Stimulated activated CD8-positive, alpha-beta memory T cell treated with anti-CD3 and anti-CD28 coated beads, Interleukin-2, amount 100 ng/mL, for 1 hour (primary cell): ENCODE data around the gene IP6K2.
A peak's percentile ranks its signal among the peaks of the same experiment; 100 is the strongest.

Experiments used
- DNase-seq, 2 donors: peaks; one replicate each; pipeline ENCODE4 v3.0.0-alpha.2; 2020; ENCODE audit warnings: low read depth in 2 of 2

IP6K2 gene

GRCh38 chr3:48664929-48665328, 52.1 kb downstream of the IP6K2 start:
- no peak for DNase-seq

GRCh38 chr3:48664313-48664644, 52.7 kb downstream of the IP6K2 start:
- DNase-seq: no peak

GRCh38 chr3:48663489-48664312, 53.3 kb downstream of the IP6K2 start:
- DNase-seq: peak; percentile 56 to 74

GRCh38 chr3:48662753-48663488, 54.1 kb downstream of the IP6K2 start, which contains the start of gene CELSR3:
TSS of gene CELSR3 (minus strand) at chr3:48662886. CDS start at chr3:48662634, 252 bp downstream.
- peak in 1 of 2 donors; percentile 26 for DNase-seq

DNA sequence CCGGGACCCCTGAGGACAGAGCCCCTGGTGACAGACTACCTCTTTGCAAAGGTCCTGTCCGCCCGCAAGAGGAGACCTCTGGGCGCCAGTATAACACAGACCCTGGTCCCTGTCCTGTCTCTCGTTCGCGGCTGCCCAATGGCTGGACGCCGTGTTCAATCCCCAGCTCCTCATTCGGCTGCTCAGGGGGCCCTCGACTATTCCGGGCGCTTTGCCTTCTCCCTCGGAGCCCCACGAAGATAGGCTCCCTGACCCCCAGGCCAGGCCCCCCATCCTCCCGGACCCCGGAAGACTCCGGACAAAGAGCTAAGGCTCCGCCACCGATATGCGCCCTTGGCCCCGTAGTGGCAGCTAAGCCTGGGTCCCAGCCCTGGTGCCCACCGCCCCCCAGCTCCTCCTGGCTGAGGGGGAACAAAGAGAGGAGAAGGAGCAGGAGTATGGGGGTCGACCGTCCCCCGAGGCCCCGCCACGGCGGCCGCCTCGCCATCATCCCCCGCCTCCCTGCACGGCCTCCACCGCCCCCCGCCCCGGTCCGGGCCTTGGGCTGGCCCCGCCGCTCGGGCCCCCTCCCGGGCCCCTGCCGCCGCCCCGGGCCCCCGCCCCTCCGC, 54.8 kb downstream of the IP6K2 start:
- DNase-seq: no peak

GRCh38 chr3:48661501-48662144, 55.4 kb downstream of the IP6K2 start:
- peak; percentile 55 to 57 for DNase-seq

GRCh38 chr3:48660800-48661400, 56.1 kb downstream of the IP6K2 start:
- no peak for DNase-seq

DNA sequence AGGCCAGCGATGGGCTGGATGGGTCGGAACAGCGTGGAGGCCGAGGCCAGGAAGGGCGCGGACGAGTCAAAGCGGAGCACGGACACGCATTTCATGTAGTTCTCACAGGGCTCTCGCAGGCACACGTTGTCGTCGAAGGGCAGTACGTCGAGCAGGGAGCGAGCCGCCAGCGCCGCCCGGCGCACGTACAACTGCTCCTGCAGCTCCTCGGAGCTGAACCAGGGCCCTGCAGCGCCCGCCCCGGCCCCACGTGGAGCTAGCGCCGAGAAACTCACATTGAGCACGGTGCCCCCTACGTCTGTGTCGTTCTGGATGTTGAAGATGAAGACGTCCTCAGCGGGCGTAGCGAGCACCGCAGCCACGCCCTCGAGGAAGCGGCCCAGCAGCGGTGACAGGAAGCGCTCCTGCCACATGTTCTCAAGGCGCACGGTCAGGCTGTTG, 60.2 kb downstream of the IP6K2 start:
- no peak for DNase-seq

DNA sequence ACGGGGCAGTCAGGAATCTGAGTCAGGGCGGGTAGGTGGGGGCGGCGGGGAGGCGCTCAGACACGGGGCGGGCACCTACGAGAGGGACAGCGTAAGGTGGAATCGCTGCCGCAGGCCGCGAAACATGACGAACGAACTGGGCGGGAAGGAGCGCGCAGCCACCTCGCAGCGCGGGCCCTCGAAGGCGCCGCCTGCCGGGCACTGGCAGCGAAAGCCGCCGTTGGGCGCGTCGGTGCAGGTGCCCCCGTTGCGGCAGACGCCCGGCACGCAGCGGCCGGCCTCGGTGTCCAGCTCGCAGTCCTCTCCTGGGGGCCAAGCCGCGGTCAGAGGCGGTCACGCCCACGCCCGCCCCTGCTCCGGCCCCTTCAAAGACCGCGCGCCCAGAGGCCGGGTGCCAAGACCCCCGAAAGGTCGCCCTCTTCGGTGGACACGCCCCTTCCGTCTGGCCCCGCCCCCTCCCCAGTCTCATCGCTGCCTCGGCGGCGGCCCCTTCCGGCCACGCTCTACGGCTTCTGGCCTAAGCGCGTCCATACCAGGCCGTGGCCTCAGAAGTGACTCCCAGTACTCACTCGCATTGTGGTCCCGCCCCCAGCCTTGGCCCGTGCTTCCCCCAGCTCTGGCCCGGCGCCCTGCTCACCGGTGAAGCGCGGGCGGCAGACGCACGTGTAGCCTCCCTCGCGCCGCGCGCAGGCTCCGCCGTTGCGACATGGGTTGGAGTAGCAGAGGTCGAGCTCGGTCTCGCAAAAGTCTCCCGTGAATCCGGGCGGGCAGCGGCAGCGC, 60.8 kb downstream of the IP6K2 start:
- peak; percentile 68 to 74 for DNase-seq

GRCh38 chr3:48655606-48656005, 61.4 kb downstream of the IP6K2 start:
- peak in 1 of 2 donors; percentile 33 for DNase-seq

GRCh38 chr3:48655063-48655462, 62.0 kb downstream of the IP6K2 start:
- DNase-seq: no peak

GRCh38 chr3:48652923-48653715, 63.9 kb downstream of the IP6K2 start:
- DNase-seq: no peak

- no peak for DNase-seq
These were observed 65.2 kb downstream of the IP6K2 start for GRCh38 chr3:48651771-48652170.

DNA sequence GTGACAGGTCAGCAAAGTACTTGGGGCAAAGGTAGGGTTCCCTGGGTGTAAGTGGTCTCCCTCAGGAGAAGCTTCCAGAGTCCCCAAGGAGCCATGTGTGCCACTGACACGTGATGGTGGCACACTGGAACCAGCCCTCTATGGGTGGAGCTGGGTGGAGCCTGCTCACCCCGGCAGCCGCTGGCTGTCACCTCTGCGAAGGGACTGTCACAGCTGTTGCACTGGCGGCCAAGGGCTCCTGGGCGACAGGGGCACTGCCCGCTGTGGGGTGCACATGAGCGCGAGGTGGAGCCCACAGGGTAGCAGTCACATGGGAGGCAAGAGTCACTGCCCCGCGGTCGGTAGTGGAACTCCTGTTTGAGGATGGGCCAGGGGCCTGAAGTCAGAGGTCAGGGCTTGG, 66.3 kb downstream of the IP6K2 start:
- no peak for DNase-seq

DNA sequence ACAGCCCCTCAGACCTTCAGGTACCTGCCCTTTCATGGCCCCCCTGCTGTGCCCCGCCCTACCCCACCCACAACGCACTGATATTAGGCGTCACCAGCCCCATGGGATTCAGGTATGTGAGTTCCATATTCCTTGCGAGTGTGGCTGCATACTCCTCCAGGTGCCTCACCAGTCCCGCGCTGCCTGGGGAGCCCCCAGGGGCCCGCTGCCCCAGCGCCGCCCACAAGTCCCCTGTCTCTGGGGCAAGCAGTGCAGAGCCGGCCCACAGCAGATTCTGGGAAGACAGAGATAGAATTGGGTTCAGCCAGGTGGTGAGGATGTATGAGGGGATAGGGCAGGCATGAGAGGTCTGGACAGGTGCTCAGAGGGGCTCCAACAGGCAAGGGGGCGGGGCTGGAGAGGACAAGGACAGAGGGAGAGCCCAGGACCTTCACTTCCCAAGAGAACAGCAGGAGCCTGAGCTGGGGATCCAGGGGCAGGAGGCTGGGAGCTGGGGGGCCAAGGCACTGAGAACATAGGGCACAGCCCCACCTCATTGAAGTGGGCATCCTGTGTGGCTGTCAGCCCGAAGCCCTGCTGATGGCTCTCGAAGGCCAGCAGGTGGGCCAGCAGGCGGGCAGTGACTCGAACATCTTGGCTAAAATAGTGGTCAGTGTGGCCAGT, 68.7 kb downstream of the IP6K2 start:
- DNase-seq: no peak

GRCh38 chr3:48647714-48648113, 69.3 kb downstream of the IP6K2 start:
- no peak for DNase-seq

- no peak for DNase-seq
These were observed 71.9 kb downstream of the IP6K2 start for GRCh38 chr3:48644898-48645760.

- DNase-seq: no peak
These were observed 74.4 kb downstream of the IP6K2 start for GRCh38 chr3:48642605-48643004.

- DNase-seq: no peak
These were observed 75.6 kb downstream of the IP6K2 start for GRCh38 chr3:48641396-48641795.
